ENCODE measurements around the gene FAM234B. TPM values are rescaled to one million over a fixed set of nuclear protein-coding genes. Genes with fewer than 3 reads are reported as not detected.

The FAM234B gene
- total and polyA plus RNA-seq, 12 donors = 0.64 to 9.9 (median 6.8) TPM

DNA sequence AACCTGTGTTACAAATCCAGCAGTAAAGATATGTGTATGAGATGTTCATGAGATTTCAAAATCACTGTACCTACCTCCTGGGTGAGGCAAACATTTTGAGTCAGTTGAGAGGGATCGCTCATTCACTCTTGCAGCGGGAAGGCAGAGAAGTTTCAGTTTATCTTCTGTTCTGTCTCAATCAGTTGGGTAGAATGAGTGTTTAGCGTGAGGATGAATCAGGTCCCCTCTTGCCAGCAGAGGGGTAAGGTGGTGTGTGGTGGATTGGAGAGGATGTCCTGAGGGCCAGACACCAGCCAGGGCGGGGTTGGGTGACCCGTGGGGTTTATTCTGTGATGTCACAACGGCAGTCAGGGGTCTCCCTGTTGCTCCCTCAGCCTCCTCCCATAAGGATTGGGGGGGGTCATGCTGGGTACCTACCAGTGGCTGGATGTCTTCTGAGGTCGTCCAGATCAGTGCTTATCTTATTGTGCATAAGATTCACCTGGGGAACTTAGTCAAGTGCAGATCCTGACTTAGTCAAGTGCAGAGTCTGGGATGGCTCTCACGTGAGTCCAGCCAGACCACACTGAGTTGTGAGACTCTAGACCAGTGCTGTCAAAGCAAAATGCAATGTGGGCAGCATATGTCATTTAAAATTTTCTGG lies 59.3 kb downstream of the FAM234B start, which contains the start of gene GSG1:
Gene GSG1 (minus strand): TSS at position 277 of the 643 bp plus-strand sequence. CDS start 155 bp downstream, at position 122.
- H3K4me3 ChIP-seq = no peak within 1 kb of the TSS
- H3K27me3 ChIP-seq = no peaks in the 10 kb centered on the region
- H3K9me3 ChIP-seq (replicated peaks in 1 of 3) = no peaks in the 10 kb centered on the region
- 83 to 94% (median 85%) methylated on average over 8 of the region's 8 CpGs for WGBS, 4 donors
- no peak for TF ChIP-seq POLR2A (IDR thresholded peaks at IDR 0.05)
- TF ChIP-seq, protein P1, sequence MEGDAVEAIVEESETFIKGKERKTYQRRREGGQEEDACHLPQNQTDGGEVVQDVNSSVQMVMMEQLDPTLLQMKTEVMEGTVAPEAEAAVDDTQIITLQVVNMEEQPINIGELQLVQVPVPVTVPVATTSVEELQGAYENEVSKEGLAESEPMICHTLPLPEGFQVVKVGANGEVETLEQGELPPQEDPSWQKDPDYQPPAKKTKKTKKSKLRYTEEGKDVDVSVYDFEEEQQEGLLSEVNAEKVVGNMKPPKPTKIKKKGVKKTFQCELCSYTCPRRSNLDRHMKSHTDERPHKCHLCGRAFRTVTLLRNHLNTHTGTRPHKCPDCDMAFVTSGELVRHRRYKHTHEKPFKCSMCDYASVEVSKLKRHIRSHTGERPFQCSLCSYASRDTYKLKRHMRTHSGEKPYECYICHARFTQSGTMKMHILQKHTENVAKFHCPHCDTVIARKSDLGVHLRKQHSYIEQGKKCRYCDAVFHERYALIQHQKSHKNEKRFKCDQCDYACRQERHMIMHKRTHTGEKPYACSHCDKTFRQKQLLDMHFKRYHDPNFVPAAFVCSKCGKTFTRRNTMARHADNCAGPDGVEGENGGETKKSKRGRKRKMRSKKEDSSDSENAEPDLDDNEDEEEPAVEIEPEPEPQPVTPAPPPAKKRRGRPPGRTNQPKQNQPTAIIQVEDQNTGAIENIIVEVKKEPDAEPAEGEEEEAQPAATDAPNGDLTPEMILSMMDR (IDR thresholded peaks at IDR 0.05) = no peak
- DNase-seq = no peak
- H3K27ac ChIP-seq = peak within 1 kb of the TSS in 2 of 5 donors; percentile 93 to 98
- no peaks in the 10 kb centered on the region for H3K36me3 ChIP-seq (replicated peaks in 1 of 2)
- H3K4me1 ChIP-seq (replicated peaks in 1 of 2) = peaks cover 18 to 43% of the 10 kb centered on the region in 2 donors
- intact Hi-C loops (cut with DNase I) = loop anchor here in 1 of 2 donors (5.0 kb wide), 1 partner anchor 104 kb away; no protein-coding TSS in a partner anchor

- Histone ChIP-seq H3K4me3 (no peak overlapping the region), H3K27me3 (no peaks in the 10 kb centered on the region), H3K36me3 (replicated peaks in 1 of 2) (no peaks in the 10 kb centered on the region), H3K4me1 (replicated peaks in 1 of 2) (peaks cover 18 to 34% of the 10 kb centered on the region in 2 donors), H3K9me3 (replicated peaks in 1 of 3) (no peaks in the 10 kb centered on the region), H3K27ac (no peak overlapping the region)
- peak in 1 of 7 donors; percentile 24 for DNase-seq
- TF ChIP-seq, protein P1 (IDR thresholded peaks at IDR 0.05) = no peak
- TF ChIP-seq POLR2A (IDR thresholded peaks at IDR 0.05) = no peak
- WGBS, 4 donors = 75 to 82% (median 80%) methylated on average over 3 of the region's 3 CpGs
- intact Hi-C loops (cut with DNase I) = loop anchor here in 1 of 2 donors (5.0 kb wide), 1 partner anchor 103 kb away; no protein-coding TSS in a partner anchor
Measured at GRCh38 chr12:13104409-13104808, 60.2 kb downstream of the FAM234B start.

- H3K4me1 ChIP-seq (replicated peaks in 1 of 2) = peaks cover 12 to 20% of the 10 kb centered on the region in 2 donors
- H3K9me3 ChIP-seq (replicated peaks in 1 of 3) = no peaks in the 10 kb centered on the region
- no peak overlapping the region for H3K4me3 ChIP-seq
- no peak overlapping the region for H3K27ac ChIP-seq
- H3K27me3 ChIP-seq = no peaks in the 10 kb centered on the region
- no peak for DNase-seq
- no peak for TF ChIP-seq POLR2A (IDR thresholded peaks at IDR 0.05)
- no peaks in the 10 kb centered on the region for H3K36me3 ChIP-seq (replicated peaks in 1 of 2)
- intact Hi-C loops (cut with DNase I) = no loop called here
- 76 to 90% (median 80%) methylated on average over 1 of the region's 1 CpG for WGBS, 4 donors
Measured at GRCh38 chr12:13105781-13106180, 61.6 kb downstream of the FAM234B start.

DNA sequence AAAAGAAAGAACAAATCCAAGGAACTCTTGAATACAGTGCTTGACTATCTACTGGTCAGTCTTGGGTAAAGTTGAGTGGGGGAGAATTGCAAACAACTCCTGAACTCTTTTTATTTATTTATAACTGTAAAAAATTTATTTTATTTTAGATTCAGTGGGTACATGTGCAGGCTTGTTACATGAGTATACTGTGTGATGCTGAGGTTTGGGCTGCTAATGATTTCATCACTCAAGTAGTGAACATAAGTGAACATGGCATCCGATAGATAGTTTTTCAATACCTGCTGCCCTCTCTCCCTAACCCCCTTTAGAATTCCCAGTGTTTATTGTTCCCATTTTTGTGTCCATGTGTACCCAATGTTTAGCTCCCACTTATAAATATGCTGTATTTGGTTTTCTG lies 62.5 kb downstream of the FAM234B start:
- Histone ChIP-seq H3K4me1 (replicated peaks in 1 of 2) (peaks cover 7 to 15% of the 10 kb centered on the region in 2 donors), H3K4me3 (no peak overlapping the region), H3K36me3 (replicated peaks in 1 of 2) (no peaks in the 10 kb centered on the region), H3K9me3 (replicated peaks in 1 of 3) (no peaks in the 10 kb centered on the region), H3K27me3 (no peaks in the 10 kb centered on the region), H3K27ac (no peak overlapping the region)
- no peak for TF ChIP-seq POLR2A (IDR thresholded peaks at IDR 0.05)
- TF ChIP-seq, protein P1 (IDR thresholded peaks at IDR 0.05) = no peak
- 77 to 94% (median 91%) methylated on average over 1 of the region's 1 CpG for WGBS, 4 donors
- intact Hi-C loops (cut with DNase I) = no loop called here
- DNase-seq = no peak

DNA sequence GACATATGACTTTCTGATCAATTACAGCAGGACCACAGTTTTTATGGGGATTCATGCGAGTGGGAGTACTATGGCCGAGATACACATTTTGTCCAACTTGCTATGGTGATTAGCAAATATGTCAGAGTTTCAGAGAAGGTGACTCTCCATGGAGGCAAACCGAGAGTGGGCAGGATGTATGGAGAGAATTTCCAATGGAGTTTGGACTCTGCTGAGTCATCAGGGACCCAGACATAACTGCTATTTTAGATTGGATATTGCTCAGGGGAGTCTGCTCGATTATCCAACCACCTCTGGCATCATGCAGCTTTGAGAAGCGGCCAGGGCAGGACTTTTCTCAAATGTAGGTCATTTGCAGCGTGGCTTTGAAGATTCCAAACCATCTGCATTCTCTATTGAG lies 68.8 kb downstream of the FAM234B start:
- WGBS, 4 donors = 75 to 86% (median 79%) methylated on average over 6 of the region's 6 CpGs
- intact Hi-C loops (cut with DNase I) = no loop called here
- H3K27ac ChIP-seq = no peak overlapping the region
- no peak for DNase-seq
- no peaks in the 10 kb centered on the region for H3K27me3 ChIP-seq
- no peaks in the 10 kb centered on the region for H3K36me3 ChIP-seq (replicated peaks in 1 of 2)
- H3K4me3 ChIP-seq = no peak overlapping the region
- no peaks in the 10 kb centered on the region for H3K4me1 ChIP-seq (replicated peaks in 1 of 2)
- H3K9me3 ChIP-seq (replicated peaks in 1 of 3) = no peaks in the 10 kb centered on the region
- TF ChIP-seq POLR2A (IDR thresholded peaks at IDR 0.05) = no peak
- TF ChIP-seq, protein P1 (IDR thresholded peaks at IDR 0.05) = no peak
